Measurements from ENCODE around the gene SASH1. TPM values are rescaled to one million over a fixed set of nuclear protein-coding genes. Genes with fewer than 3 reads are reported as not detected.

The SASH1 gene
- total and polyA plus RNA-seq, 11 donors, result 10.7 to 47.5 (median 28.2) TPM

DNA sequence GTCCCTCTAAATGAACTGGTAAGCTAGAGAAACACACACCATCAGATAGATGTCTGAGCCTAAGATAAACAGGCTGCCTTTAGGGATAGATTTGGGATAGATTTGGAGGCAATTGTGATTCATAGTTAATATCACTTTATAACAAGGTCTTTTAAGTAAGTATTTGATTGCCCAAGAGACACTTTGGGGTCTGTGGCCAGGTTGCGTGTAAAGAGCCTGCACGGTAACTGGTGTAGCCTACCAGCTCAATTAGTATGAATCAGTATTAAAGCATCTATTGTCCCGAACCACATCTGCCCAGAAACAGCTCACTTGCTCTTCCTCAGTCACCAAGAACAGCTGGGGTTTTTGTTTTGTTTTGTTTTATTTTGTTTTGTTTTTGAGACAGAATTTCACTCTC, 193.3 kb downstream of the SASH1 start:
- Histone ChIP-seq H3K4me1 (peaks cover 0 to 23% (median 10%) of the 10 kb centered on the region in 12 donors), H3K27me3 (no peaks in the 10 kb centered on the region), H3K4me3 (no peak overlapping the region), H3K27ac (no peak overlapping the region), H3K36me3 (peaks cover 2 to 98% (median 93%) of the 10 kb centered on the region in 9 donors), H3K9me3 (no peaks in the 10 kb centered on the region)
- intact Hi-C loops (cut with DNase I), result no loop called here
- ATAC-seq, result no peak
- TF ChIP-seq, protein P1, sequence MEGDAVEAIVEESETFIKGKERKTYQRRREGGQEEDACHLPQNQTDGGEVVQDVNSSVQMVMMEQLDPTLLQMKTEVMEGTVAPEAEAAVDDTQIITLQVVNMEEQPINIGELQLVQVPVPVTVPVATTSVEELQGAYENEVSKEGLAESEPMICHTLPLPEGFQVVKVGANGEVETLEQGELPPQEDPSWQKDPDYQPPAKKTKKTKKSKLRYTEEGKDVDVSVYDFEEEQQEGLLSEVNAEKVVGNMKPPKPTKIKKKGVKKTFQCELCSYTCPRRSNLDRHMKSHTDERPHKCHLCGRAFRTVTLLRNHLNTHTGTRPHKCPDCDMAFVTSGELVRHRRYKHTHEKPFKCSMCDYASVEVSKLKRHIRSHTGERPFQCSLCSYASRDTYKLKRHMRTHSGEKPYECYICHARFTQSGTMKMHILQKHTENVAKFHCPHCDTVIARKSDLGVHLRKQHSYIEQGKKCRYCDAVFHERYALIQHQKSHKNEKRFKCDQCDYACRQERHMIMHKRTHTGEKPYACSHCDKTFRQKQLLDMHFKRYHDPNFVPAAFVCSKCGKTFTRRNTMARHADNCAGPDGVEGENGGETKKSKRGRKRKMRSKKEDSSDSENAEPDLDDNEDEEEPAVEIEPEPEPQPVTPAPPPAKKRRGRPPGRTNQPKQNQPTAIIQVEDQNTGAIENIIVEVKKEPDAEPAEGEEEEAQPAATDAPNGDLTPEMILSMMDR (IDR thresholded peaks at IDR 0.05), result no peak
- no peak for TF ChIP-seq POLR2A (IDR thresholded peaks at IDR 0.05)
- 87 to 94% (median 89%) methylated on average over 3 of the region's 3 CpGs for WGBS, 4 donors
- DNase-seq, result no peak

DNA sequence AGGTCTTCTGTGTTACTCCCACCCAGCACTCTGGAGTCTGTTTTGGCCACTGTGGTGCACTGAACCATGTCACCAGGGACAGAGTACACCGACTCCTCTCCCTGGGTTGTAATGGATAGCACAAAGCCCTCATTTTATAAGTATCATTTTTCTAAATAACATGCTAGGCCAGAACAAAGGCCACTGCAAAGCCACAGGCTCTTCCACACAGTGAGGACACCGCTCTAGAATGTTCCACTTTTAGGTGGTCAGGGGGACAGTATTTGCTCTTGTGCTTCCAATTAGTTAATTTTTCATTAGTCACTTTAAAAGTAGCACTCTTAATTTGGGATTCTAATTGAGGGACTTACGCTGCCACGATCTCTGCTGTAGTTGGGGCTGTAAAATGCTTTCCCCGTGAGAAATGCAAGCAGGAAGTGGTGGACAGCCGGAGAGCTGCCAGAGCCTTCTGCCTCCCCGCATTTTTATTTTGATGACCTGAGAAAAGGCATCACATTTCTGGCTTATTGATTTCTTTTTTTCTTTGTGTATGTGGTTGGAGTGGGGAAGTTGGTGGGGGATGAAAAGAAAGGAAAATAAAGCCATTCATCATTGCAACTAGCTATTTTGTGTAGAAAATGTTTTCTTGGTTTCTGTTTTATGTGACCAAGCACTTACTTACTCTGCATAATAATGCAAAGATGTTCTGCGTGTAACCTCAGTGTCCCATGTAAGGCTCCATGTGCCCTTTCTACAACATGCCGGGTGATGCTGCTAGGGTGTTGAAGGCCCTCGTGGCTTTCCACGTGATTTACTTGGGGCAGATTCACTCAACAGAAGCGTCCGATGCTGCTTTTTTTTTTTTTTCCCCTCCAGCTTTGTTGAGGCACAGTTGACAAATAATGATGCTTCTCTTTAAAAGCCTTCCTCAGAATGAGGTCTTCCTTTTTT, 195.9 kb downstream of the SASH1 start:
- WGBS, 4 donors, result 63 to 66% (median 65%) methylated on average over 13 of the region's 13 CpGs
- Histone ChIP-seq H3K4me3 (no peak overlapping the region), H3K27ac (peak overlapping the region in 10 of 12 donors; percentile 7 to 59 (median 36)), H3K9me3 (no peaks in the 10 kb centered on the region), H3K4me1 (peaks cover 0 to 17% (median 5%) of the 10 kb centered on the region in 12 donors), H3K27me3 (no peaks in the 10 kb centered on the region), H3K36me3 (peaks cover 0 to 98% (median 93%) of the 10 kb centered on the region in 9 donors)
- ATAC-seq (peak in 3 of 4 donors; percentile 10 to 53 (median 26)), DNase-seq (no peak)
- intact Hi-C loops (cut with DNase I), result no loop called here
- TF ChIP-seq POLR2A (IDR thresholded peaks at IDR 0.05), result no peak
- TF ChIP-seq, protein P1 (IDR thresholded peaks at IDR 0.05), result no peak

DNA sequence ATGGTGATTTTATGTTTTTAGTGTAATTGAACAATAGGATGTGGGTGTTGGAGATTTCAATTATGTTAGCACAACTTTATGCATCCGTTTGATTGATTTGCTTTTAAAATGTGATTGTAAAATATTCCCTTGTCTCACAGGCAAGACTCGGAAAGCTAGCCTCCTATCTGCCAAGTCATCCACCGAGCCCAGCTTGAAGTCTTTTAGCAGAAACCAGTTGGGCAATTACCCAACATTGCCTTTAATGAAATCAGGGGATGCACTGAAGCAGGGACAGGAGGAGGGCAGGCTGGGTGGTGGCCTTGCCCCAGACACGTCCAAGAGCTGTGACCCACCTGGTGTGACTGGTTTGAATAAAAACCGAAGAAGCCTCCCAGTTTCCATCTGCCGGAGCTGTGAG, 200.9 kb downstream of the SASH1 start:
- H3K27me3 ChIP-seq, result no peaks in the 10 kb centered on the region
- DNase-seq (no peak), ATAC-seq (no peak)
- H3K9me3 ChIP-seq, result no peaks in the 10 kb centered on the region
- peaks cover 0 to 13% (median 4%) of the 10 kb centered on the region in 12 donors for H3K4me1 ChIP-seq
- no peak overlapping the region for H3K4me3 ChIP-seq
- H3K36me3 ChIP-seq, result peaks cover 0 to 100% (median 97%) of the 10 kb centered on the region in 9 donors
- intact Hi-C loops (cut with DNase I), result loop anchor here in 1 of 10 donors (10.0 kb wide), 1 partner anchor 369 kb away; no protein-coding TSS in a partner anchor
- no peak overlapping the region for H3K27ac ChIP-seq
- TF ChIP-seq, protein P1 (IDR thresholded peaks at IDR 0.05), result no peak
- TF ChIP-seq POLR2A (IDR thresholded peaks at IDR 0.05), result no peak
- 84 to 88% (median 86%) methylated on average over 6 of the region's 6 CpGs for WGBS, 4 donors

DNA sequence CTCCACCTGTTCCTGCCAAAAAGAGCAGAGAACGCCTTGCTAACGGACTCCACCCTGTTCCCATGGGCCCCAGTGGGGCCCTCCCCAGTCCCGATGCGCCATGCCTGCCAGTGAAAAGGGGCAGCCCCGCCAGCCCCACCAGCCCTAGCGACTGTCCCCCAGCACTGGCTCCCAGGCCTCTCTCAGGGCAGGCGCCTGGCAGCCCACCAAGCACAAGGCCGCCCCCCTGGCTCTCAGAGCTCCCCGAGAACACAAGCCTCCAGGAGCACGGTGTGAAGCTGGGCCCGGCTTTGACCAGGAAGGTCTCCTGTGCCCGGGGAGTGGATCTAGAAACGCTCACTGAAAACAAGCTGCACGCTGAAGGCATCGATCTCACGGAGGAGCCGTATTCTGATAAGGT, 201.8 kb downstream of the SASH1 start:
- no peak for TF ChIP-seq POLR2A (IDR thresholded peaks at IDR 0.05)
- TF ChIP-seq, protein P1 (IDR thresholded peaks at IDR 0.05), result no peak
- no peaks in the 10 kb centered on the region for H3K9me3 ChIP-seq
- no peak overlapping the region for H3K4me3 ChIP-seq
- no peak overlapping the region for H3K27ac ChIP-seq
- H3K36me3 ChIP-seq, result peaks cover 0 to 100% (median 100%) of the 10 kb centered on the region in 9 donors
- H3K27me3 ChIP-seq, result no peaks in the 10 kb centered on the region
- intact Hi-C loops (cut with DNase I), result loop anchor here in 1 of 10 donors (10.0 kb wide), 1 partner anchor 370 kb away; no protein-coding TSS in a partner anchor
- 88 to 96% (median 96%) methylated on average over 15 to 17 of the region's 17 CpGs for WGBS, 4 donors
- peaks cover 0 to 11% (median 4%) of the 10 kb centered on the region in 12 donors for H3K4me1 ChIP-seq
- ATAC-seq, result peak in 1 of 4 donors; percentile 21
- no peak for DNase-seq

Measured in heart left ventricle (tissue), 16 donors.